ENCODE results near the gene SHOC2. TPM values are rescaled to one million over a fixed set of nuclear protein-coding genes. Genes with fewer than 3 reads are reported as not detected.

Gene SHOC2
- total and polyA plus RNA-seq, 9 of the 15 experiments (the other 6 are each of a cell fraction or from before 2014, with no cell fraction given), result 9.2 to 17.5 (median 14.9) TPM

DNA sequence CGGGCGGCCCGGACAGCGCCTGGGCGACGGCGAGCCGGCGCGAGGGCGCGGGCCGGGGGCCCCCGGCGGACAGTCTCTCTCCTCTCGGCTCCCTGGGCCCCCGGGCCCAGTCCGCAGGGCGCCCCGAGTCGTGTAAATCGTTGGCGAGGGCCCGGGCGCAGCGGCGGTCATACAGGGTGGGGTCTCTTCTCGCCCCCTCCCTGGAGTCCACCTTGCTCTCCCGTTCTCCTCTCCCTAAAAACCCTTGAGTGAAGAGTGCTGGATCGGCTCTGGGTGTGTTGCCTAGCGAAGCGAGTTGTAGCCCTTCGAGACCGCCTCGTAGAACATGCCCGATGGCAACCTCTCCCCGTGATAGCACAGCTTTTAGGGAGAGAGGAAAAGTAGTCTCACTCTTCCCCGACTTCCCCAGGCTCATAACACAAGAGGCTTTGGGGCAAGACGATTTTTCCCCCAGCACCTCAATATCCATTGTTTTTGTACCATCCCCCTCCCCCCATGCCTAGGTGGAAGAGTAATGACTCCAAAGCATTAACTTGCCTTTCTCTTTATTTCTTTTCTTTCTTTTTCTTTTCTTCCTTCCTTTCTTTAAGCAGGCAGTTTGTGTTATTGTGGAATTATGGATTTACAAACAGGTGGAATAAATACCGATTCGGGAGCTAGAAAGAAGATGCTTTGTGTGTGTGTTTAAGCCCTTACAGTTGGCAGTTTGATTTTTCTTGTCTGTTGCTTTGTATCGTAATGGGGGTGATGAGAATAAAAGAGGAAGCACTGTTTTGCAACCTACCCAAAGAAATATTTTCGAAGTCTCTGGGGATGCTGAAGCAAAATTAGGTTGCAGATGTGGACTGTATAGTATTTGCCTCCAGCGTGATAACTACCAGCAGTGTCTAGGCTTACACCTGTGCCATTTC is 822 bp downstream of the SHOC2 start (continued):
- TF ChIP-seq HES1 (IDR thresholded peaks at IDR 0.05; ENCODE audit: low read depth) (no peak), U2AF1 (optimal IDR thresholded peaks at IDR 0.05; ENCODE audit: low read depth, low read length) (no peak), GABPB2 (CRISPR knock-in tag; conservative IDR thresholded peaks at IDR 0.05) (no peak), PRMT5 (CRISPR knock-in tag; IDR thresholded peaks at IDR 0.05) (no peak), NCOA4 (IDR thresholded peaks at IDR 0.05; ENCODE audit: partially characterized antibody) (no peak), POLR2B (IDR thresholded peaks at IDR 0.05; ENCODE audit: low read depth, partially characterized antibody) (no peak), ILK (tag; IDR thresholded peaks at IDR 0.05; ENCODE audit: borderline replicate concordance, low read depth) (no peak), ZFX (CRISPR knock-in tag; IDR thresholded peaks at IDR 0.05) (peak; percentile 32; the same call in 1 of the 2 replicates), CHD1 (IDR thresholded peaks at IDR 0.05; ENCODE audit: low read length) (peak; percentile 42), TARDBP (IDR thresholded peaks at IDR 0.05) (no peak), SPI1 (IDR thresholded peaks at IDR 0.05; ENCODE audit: borderline replicate concordance, low read depth, low read length) (0 out of 2 replicates have a peak, but pooled peaks have one; percentile 21), ZNF232 (CRISPR knock-in tag; IDR thresholded peaks at IDR 0.05) (no peak), CREBBP (IDR thresholded peaks at IDR 0.05; ENCODE audit: low read depth, low read length) (no peak), CHCHD3 (CRISPR knock-in tag; IDR thresholded peaks at IDR 0.05) (no peak), TGIF2 (CRISPR knock-in tag; IDR thresholded peaks at IDR 0.05) (no peak), CBFA2T2 (conservative IDR thresholded peaks at IDR 0.05) (no peak), RBM17 (IDR thresholded peaks at IDR 0.05; ENCODE audit: borderline replicate concordance, low read depth, low read length) (no peak), ZBTB7A (IDR thresholded peaks at IDR 0.05; ENCODE audit: borderline replicate concordance, control insufficient read depth, low read depth, low read length) (peak; percentile 14; the same call in 1 of the 2 replicates), KDM1A (IDR thresholded peaks at IDR 0.05) (peak in 1 of 2 experiments; percentile 98; a peak in 2 of 4 replicates), ZBTB26 (CRISPR knock-in tag; IDR thresholded peaks at IDR 0.05) (no peak)
- TF ChIP-seq, protein P1, sequence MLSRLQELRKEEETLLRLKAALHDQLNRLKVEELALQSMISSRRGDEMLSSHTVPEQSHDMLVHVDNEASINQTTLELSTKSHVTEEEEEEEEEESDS (CRISPR knock-in tag; IDR thresholded peaks at IDR 0.05), result no peak
- TF ChIP-seq, protein P2, sequence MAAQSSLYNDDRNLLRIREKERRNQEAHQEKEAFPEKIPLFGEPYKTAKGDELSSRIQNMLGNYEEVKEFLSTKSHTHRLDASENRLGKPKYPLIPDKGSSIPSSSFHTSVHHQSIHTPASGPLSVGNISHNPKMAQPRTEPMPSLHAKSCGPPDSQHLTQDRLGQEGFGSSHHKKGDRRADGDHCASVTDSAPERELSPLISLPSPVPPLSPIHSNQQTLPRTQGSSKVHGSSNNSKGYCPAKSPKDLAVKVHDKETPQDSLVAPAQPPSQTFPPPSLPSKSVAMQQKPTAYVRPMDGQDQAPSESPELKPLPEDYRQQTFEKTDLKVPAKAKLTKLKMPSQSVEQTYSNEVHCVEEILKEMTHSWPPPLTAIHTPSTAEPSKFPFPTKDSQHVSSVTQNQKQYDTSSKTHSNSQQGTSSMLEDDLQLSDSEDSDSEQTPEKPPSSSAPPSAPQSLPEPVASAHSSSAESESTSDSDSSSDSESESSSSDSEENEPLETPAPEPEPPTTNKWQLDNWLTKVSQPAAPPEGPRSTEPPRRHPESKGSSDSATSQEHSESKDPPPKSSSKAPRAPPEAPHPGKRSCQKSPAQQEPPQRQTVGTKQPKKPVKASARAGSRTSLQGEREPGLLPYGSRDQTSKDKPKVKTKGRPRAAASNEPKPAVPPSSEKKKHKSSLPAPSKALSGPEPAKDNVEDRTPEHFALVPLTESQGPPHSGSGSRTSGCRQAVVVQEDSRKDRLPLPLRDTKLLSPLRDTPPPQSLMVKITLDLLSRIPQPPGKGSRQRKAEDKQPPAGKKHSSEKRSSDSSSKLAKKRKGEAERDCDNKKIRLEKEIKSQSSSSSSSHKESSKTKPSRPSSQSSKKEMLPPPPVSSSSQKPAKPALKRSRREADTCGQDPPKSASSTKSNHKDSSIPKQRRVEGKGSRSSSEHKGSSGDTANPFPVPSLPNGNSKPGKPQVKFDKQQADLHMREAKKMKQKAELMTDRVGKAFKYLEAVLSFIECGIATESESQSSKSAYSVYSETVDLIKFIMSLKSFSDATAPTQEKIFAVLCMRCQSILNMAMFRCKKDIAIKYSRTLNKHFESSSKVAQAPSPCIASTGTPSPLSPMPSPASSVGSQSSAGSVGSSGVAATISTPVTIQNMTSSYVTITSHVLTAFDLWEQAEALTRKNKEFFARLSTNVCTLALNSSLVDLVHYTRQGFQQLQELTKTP (IDR thresholded peaks at IDR 0.05; ENCODE audit: low read depth in 1 of 2, partially characterized antibody in 2 of 2), result peak in 1 of 2 experiments; percentile 94

Data from K562 (cell line).